SK-N-SH (cell line): ENCODE results near the gene CCNO. TPM values are rescaled to one million over a fixed set of nuclear protein-coding genes. Genes with fewer than 3 reads are reported as not detected.

ENCODE experiments used
- CTCF ChIA-PET: fragments of 300-600, 350-600 bp; formaldehyde crosslinking; extraction: SDS; loops from one replicate; lab custom pipeline; 2021; lab: Yijun Ruan, JAX
- POLR2A ChIA-PET: fragments of 350-600 bp; sonication (Branson Sonifier 250); formaldehyde crosslinking; extraction: SDS; loops from one replicate; lab custom pipeline; 2020; ENCODE audit warnings: antibody characterized with exemption, inconsistent platforms; lab: Yijun Ruan, JAX
- DNase-seq: peaks from one replicate; pipeline ENCODE4 v3.0.0; 2012
- H2AFZ ChIP-seq: fragments of 200-600 bp; sonication (generic); 2 replicates; pipeline ENCODE4 v1.8.1; 2016; ENCODE audit warnings: antibody characterized with exemption, mild to moderate bottlenecking, low read depth
- H3F3A ChIP-seq: fragments of 200-600 bp; sonication (generic); replicated peaks from 2 replicates; pipeline ENCODE3; 2016; ENCODE audit warnings: antibody characterized with exemption, mild to moderate bottlenecking; ENCODE audit not compliant: insufficient read depth
- H3K27ac ChIP-seq, 2 experiments: fragments of 200-500 bp in 1 of 2; fragments of 200-600 bp in 1 of 2; sonication (Bioruptor generic) in 1 of 2; sonication (generic), shearing (Covaris generic) in 1 of 2; 2 replicates each; pipeline versions ENCODE4 v1.5.1 to v1.6.1; 2014 to 2016; ENCODE audit warnings: low read depth in 2 of 2, inconsistent platforms in 1 of 2, low read length in 1 of 2, mild to moderate bottlenecking in 1 of 2, mixed read lengths in 1 of 2
- H3K27me3 ChIP-seq: fragments of 200-600 bp; sonication (generic), shearing (Covaris generic); 2 replicates; pipeline ENCODE4 v1.6.1; 2016; ENCODE audit warnings: mixed run types; ENCODE audit not compliant: insufficient read depth
- H3K36me3 ChIP-seq, 2 experiments: fragments of 200-500 bp in 1 of 2; fragments of 200-600 bp in 1 of 2; sonication (Bioruptor generic) in 1 of 2; sonication (generic) in 1 of 2; replicated peaks in 1 of 2; 2 replicates each; pipeline versions ENCODE3 to v1.5.1; 2014 to 2016; ENCODE audit warnings: low read length in 1 of 2, mild to moderate bottlenecking in 1 of 2; ENCODE audit not compliant: insufficient read depth in 2 of 2, control insufficient read depth in 1 of 2
- H3K4me1 ChIP-seq, 2 experiments: fragments of 200-500 bp in 1 of 2; fragments of 200-600 bp in 1 of 2; sonication (Bioruptor generic) in 1 of 2; sonication (generic), shearing (Covaris generic) in 1 of 2; 2 replicates each; pipeline versions ENCODE4 v1.5.1 to v1.6.1; 2014 to 2016; ENCODE audit warnings: low read depth in 1 of 2, low read length in 1 of 2, mixed run types in 1 of 2; ENCODE audit not compliant: insufficient read depth in 2 of 2, control insufficient read depth in 1 of 2
- H3K4me2 ChIP-seq: fragments of 200-600 bp; sonication (generic), shearing (Covaris generic); 2 replicates; pipeline ENCODE4 v1.6.1; 2017; ENCODE audit warnings: mixed run types
- H3K4me3 ChIP-seq, 2 experiments: fragments of 200-500 bp in 1 of 2; fragments of 200-600 bp in 1 of 2; sonication (Bioruptor generic) in 1 of 2; sonication (generic), shearing (Covaris generic) in 1 of 2; 2 replicates each; pipeline versions ENCODE4 v1.5.1 to v1.8.1; 2014 to 2016; ENCODE audit warnings: low read depth in 2 of 2, inconsistent platforms in 1 of 2, low read length in 1 of 2, mild to moderate bottlenecking in 1 of 2, mixed read lengths in 1 of 2, moderate library complexity in 1 of 2
- H3K79me2 ChIP-seq: fragments of 200-600 bp; sonication (generic); 2 replicates; pipeline ENCODE4 v1.8.1; 2017; ENCODE audit warnings: mild to moderate bottlenecking; ENCODE audit not compliant: insufficient read depth
- H3K9ac ChIP-seq: fragments of 200-600 bp; sonication (generic); 2 replicates; pipeline ENCODE4 v1.6.1; 2017; ENCODE audit warnings: mixed run types
- H3K9me2 ChIP-seq: fragments of 200-600 bp; sonication (generic); 2 replicates; pipeline ENCODE4 v1.6.1; 2017; ENCODE audit warnings: mixed run types
- H3K9me3 ChIP-seq: fragments of 200-600 bp; sonication (generic); 2 replicates; pipeline ENCODE4 v1.6.1; 2017; ENCODE audit warnings: mixed run types, mild to moderate bottlenecking, moderate library complexity
- H4K20me1 ChIP-seq: fragments of 200-600 bp; sonication (generic); 2 replicates; pipeline ENCODE4 v1.6.1; 2017; ENCODE audit warnings: mild to moderate bottlenecking, mixed run types; ENCODE audit not compliant: insufficient read depth
- EZH2phosphoT487 ChIP-seq: fragments of 200-600 bp; sonication (generic); IDR thresholded peaks from 2 replicates; pipeline ENCODE4 v1.6.1; 2017; ENCODE audit warnings: low read depth, mixed run types, mild to moderate bottlenecking, antibody characterized with exemption, moderate library complexity, borderline replicate concordance
- TCF12 ChIP-seq: IDR thresholded peaks from 2 replicates; pipeline ENCODE4 v1.4.0; 2012
- WGBS: methylation state at CpG from one replicate; pipeline ENCODE4 v1.1.6; 2017; ENCODE audit warnings: low lambda C conversion rate; 5-methylcytosine and 5-hydroxymethylcytosine counted together
- polyA plus RNA-seq, 3 experiments: library from polyadenylated mRNA; depleted of rRNA; stranded (reverse); fragments of >200 nt; gene quantifications; 2 replicates each; pipeline ENCODE4 v1.2.3, GENCODE V29; 2012
- TF ChIP-seq, protein P1 (sequence below): fragments of 200-600 bp; sonication (generic); IDR thresholded peaks from 2 replicates; pipeline ENCODE4 v1.6.1; 2017; ENCODE audit warnings: antibody characterized with exemption, mild to moderate bottlenecking, moderate library complexity

The CCNO gene
- polyA plus RNA-seq, 1 of the 3 experiments (the other 2 are of a cell fraction), result not detected

DNA sequence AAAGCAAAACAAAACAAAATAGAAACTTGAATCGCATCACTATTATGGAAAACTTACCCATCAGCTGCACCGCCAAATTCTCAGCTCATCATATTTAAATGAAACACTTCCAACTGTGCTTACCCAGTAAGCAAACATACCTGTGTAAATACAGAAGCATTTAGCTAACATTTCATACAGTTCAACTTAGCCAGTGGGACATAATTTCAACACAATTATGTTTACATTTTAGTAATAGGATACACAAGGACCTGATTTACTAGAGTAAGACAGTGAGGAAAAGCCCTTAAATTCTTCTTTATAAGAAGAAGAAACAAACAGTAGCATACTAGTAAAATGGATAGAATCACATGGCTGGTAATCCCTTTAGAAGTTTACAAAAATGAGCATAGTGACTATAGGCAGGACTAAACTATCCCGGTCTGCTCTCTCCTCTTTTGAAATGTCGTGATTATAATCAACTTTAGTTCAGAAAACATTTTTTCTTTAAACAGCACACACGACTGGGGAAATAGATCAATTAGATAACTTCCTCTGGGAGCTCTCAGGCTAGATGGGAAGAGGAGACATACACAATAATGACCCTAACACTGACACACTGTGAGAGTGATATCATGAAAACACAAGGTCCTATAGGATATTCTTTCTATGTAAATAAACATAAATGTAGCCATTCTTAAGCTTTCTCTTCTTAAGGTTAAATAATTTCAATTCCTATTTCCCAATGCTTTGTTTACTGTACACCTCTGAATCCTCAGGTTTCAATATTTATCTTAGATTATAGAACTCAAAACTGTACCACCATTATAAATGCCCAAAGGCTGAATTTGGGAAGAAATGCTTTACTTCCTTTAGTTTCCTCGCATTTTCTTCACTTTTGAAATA lies 44.5 kb downstream of the CCNO start (continued):
- TF ChIP-seq, protein P1, sequence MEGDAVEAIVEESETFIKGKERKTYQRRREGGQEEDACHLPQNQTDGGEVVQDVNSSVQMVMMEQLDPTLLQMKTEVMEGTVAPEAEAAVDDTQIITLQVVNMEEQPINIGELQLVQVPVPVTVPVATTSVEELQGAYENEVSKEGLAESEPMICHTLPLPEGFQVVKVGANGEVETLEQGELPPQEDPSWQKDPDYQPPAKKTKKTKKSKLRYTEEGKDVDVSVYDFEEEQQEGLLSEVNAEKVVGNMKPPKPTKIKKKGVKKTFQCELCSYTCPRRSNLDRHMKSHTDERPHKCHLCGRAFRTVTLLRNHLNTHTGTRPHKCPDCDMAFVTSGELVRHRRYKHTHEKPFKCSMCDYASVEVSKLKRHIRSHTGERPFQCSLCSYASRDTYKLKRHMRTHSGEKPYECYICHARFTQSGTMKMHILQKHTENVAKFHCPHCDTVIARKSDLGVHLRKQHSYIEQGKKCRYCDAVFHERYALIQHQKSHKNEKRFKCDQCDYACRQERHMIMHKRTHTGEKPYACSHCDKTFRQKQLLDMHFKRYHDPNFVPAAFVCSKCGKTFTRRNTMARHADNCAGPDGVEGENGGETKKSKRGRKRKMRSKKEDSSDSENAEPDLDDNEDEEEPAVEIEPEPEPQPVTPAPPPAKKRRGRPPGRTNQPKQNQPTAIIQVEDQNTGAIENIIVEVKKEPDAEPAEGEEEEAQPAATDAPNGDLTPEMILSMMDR, result no peak
- no peak for TF ChIP-seq TCF12

DNA sequence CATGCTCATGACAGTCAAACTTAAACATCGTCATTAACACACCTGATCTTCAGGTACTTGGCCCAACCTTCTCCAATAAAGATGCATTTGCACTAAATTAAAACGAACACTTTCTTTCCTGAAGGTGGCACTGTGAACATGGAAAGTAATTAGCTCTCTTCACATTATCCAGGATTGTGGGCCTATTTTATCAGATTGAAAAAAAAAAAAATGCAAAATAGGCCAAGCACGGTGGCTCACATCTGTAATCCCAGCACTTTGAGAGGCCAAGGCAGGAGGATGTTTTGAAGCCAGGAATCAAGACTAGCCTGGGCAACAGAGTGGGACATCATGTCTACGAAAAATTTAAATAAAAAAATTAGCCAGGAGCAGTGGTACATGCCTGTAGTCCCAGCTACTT lies 46.0 kb downstream of the CCNO start:
- H3K9me3 ChIP-seq, result no peaks in the 10 kb centered on the region
- H3K4me1 ChIP-seq, result no peaks in the 10 kb centered on the region
- no peak for TF ChIP-seq EZH2phosphoT487
- TF ChIP-seq, protein P1, result peak; percentile 31; the same call in 1 of the 2 replicates
- ChIA-PET POLR2A (no interaction called here), CTCF (interaction anchor here (0.6 to 1.0 kb wide), 3 partner anchors 9 to 843 kb away, joined by 3 to 4 read pairs (median 3); no protein-coding TSS in a partner anchor)
- no peak overlapping the region for H3K4me3 ChIP-seq
- no peaks in the 10 kb centered on the region for H3K36me3 ChIP-seq
- H3K9me2 ChIP-seq, result no peaks in the 10 kb centered on the region
- H3K9ac ChIP-seq, result no peak overlapping the region
- no peaks in the 10 kb centered on the region for H3F3A ChIP-seq
- no peak overlapping the region for H2AFZ ChIP-seq
- H3K27me3 ChIP-seq, result peaks cover 44% of the 10 kb centered on the region
- no peaks in the 10 kb centered on the region for H4K20me1 ChIP-seq
- no peak overlapping the region for H3K27ac ChIP-seq
- DNase-seq, result no peak
- 13% methylated on average over 4 of the region's 4 CpGs for WGBS
- H3K4me2 ChIP-seq, result no peak overlapping the region
- H3K79me2 ChIP-seq, result no peaks in the 10 kb centered on the region

Other genes starting within 250 kb of the CCNO start
- 36.5 and 37.4 TPM in 2 replicates for gene ESM1, start 248.0 kb downstream of the CCNO start, polyA plus RNA-seq (2012; rRNA removed)
- not detected in 2 replicates for gene GZMK, start 209.4 kb downstream of the CCNO start, polyA plus RNA-seq (2012; rRNA removed)
- 0.07 TPM in 1 of 2 replicates, not detected in the other for gene GZMA, start 131.0 kb downstream of the CCNO start, polyA plus RNA-seq (2012; rRNA removed)
- gene GPX8, start 73.4 kb downstream of the CCNO start, polyA plus RNA-seq (2012; rRNA removed), result 30.1 and 44.2 TPM in 2 replicates
- gene CDC20B, start 60.4 kb downstream of the CCNO start, polyA plus RNA-seq (2012; rRNA removed), result 0.03 TPM in 2 replicates
- gene MCIDAS, start 6.3 kb downstream of the CCNO start, polyA plus RNA-seq (2012; rRNA removed), result not detected in 2 replicates
- 2.1 and 2.2 TPM in 2 replicates for gene DHX29, start 74.1 kb upstream of the CCNO start, polyA plus RNA-seq (2012; rRNA removed)
- gene MTREX, start 74.4 kb upstream of the CCNO start, polyA plus RNA-seq (2012; rRNA removed), result 11.2 and 12.1 TPM in 2 replicates